HCT116 (cell line): ENCODE data around the gene RBFOX2. TPM values are rescaled to one million over a fixed set of nuclear protein-coding genes. Genes with fewer than 3 reads are reported as not detected.

Experiments used
- ATAC-seq: fragments of 200-7000 bp; cut with Tn5 transposase; 2 replicates; pipeline ENCODE4 v1.9.1; 2020; ENCODE audit warnings: mild to moderate bottlenecking, moderate library complexity
- BruUV-seq: library from RNA; stranded (reverse); fragments of 400-500 nt; replicated peaks from 2 replicates; lab custom pipeline; 2021; lab: Mats Ljungman, UMichigan
- CTCF ChIA-PET: fragments of 300-600 bp; sonication (Branson Sonifier 250); formaldehyde crosslinking; loops from one replicate; lab custom pipeline; 2021; ENCODE audit warnings: antibody characterized with exemption; lab: Charles Lee
- POLR2A ChIA-PET: fragments of 300-600, 350-600 bp; sonication (Branson Sonifier 250); formaldehyde crosslinking; loops from one replicate; lab custom pipeline; 2021; ENCODE audit warnings: antibody characterized with exemption; lab: Charles Lee
- RAD21 ChIA-PET, 2 experiments: fragments of 300-600 bp; sonication (Branson Sonifier 250); formaldehyde crosslinking; loops; one replicate each; lab custom pipeline; 2023; ENCODE audit warnings: low total read pairs in 2 of 2; ENCODE audit not compliant: uncharacterized antibody in 2 of 2, unreplicated experiment in 2 of 2, low non-redundant PET in 1 of 2; lab: Charles Lee
- DNase-seq: peaks from one replicate; pipeline ENCODE4 v3.0.0-alpha.2; 2010; ENCODE audit warnings: low read depth, low spot score
- H2AFZ ChIP-seq: fragments of 200-600 bp; shearing (Covaris generic), sonication (generic); 2 replicates; pipeline ENCODE4 v1.6.1; 2017; ENCODE audit warnings: low read depth, mixed run types, mixed read lengths, antibody characterized with exemption, low read length; ENCODE audit not compliant: poor library complexity, severe bottlenecking
- H3K27ac ChIP-seq: 2 replicates; pipeline ENCODE4 v1.5.1; 2012; ENCODE audit warnings: low read depth, low read length
- H3K27me3 ChIP-seq: fragments of 200-600 bp; sonication (generic); 2 replicates; pipeline ENCODE4 v1.6.1; 2016; ENCODE audit warnings: mixed run types, low read length, mixed read lengths; ENCODE audit not compliant: insufficient read depth
- H3K36me3 ChIP-seq, 2 experiments: fragments of 200-500 bp in 1 of 2; fragments of 200-600 bp in 1 of 2; sonication (Bioruptor generic) in 1 of 2; sonication (generic) in 1 of 2; 2 replicates each; pipeline versions ENCODE4 v1.5.1 to v1.6.1; 2014 to 2016; ENCODE audit warnings: low read length in 2 of 2, inconsistent platforms in 1 of 2, mixed read lengths in 1 of 2, mixed run types in 1 of 2; ENCODE audit not compliant: insufficient read depth in 2 of 2, control insufficient read depth in 1 of 2
- H3K4me1 ChIP-seq, 2 experiments: fragments of 200-600 bp in 1 of 2; sonication (generic) in 1 of 2; 2 replicates each; pipeline versions ENCODE4 v1.5.1 to v1.6.1; 2012 to 2017; ENCODE audit warnings: low read length in 2 of 2, inconsistent platforms in 1 of 2, mild to moderate bottlenecking in 1 of 2, mixed read lengths in 1 of 2, mixed run types in 1 of 2, moderate library complexity in 1 of 2; ENCODE audit not compliant: insufficient read depth in 2 of 2, control insufficient read depth in 1 of 2
- H3K4me2 ChIP-seq: fragments of 200-600 bp; sonication (generic); 2 replicates; pipeline ENCODE4 v1.6.1; 2017; ENCODE audit warnings: mixed run types, low read length, mixed read lengths
- H3K4me3 ChIP-seq, 2 experiments: fragments of 200-600 bp in 1 of 2; sonication (generic) in 1 of 2; replicated peaks in 1 of 2; 2 replicates each; pipeline ENCODE4 v1.5.1; 2011 to 2016; ENCODE audit warnings: low read length in 2 of 2, control low read depth in 1 of 2, low read depth in 1 of 2, mild to moderate bottlenecking in 1 of 2, mixed read lengths in 1 of 2, mixed run types in 1 of 2
- H3K79me2 ChIP-seq: fragments of 200-600 bp; sonication (generic); 2 replicates; pipeline ENCODE4 v1.6.1; 2017; ENCODE audit warnings: mild to moderate bottlenecking, mixed run types, low read length, moderate library complexity, mixed read lengths; ENCODE audit not compliant: insufficient read depth
- H3K9ac ChIP-seq: fragments of 200-600 bp; sonication (generic); 2 replicates; pipeline ENCODE4 v1.6.1; 2016; ENCODE audit warnings: low read length, mixed read lengths
- H3K9me2 ChIP-seq: fragments of 200-600 bp; sonication (generic), shearing (Covaris generic); 2 replicates; pipeline ENCODE4 v1.6.1; 2017; ENCODE audit warnings: mixed run types, mild to moderate bottlenecking, moderate library complexity; ENCODE audit not compliant: insufficient read depth
- H3K9me3 ChIP-seq, 2 experiments: fragments of 200-500 bp in 1 of 2; fragments of 200-600 bp in 1 of 2; sonication (Bioruptor generic) in 1 of 2; sonication (generic) in 1 of 2; 2 replicates each; pipeline ENCODE4 v1.6.1; 2014 to 2017; ENCODE audit warnings: low read length in 2 of 2, mixed read lengths in 2 of 2, inconsistent platforms in 1 of 2, low read depth in 1 of 2, mild to moderate bottlenecking in 1 of 2, mixed run types in 1 of 2, moderate library complexity in 1 of 2; ENCODE audit not compliant: control insufficient read depth in 1 of 2, insufficient read depth in 1 of 2
- H4K20me1 ChIP-seq: fragments of 200-600 bp; sonication (generic), shearing (Covaris generic); 2 replicates; pipeline ENCODE4 v1.6.1; 2017; ENCODE audit warnings: mixed run types, mild to moderate bottlenecking, moderate library complexity; ENCODE audit not compliant: insufficient read depth
- CBX3 ChIP-seq: IDR thresholded peaks from 2 replicates; pipeline ENCODE4 v1.6.1; 2012; ENCODE audit warnings: low read depth
- CEBPB ChIP-seq: IDR thresholded peaks from 2 replicates; pipeline ENCODE4 v1.6.1; 2012; ENCODE audit warnings: low read depth
- CTCF ChIP-seq, 3 experiments: fragments of 200-600 bp in 1 of 3; sonication (generic) in 1 of 3; IDR thresholded peaks in 2 of 3; conservative IDR thresholded peaks in 1 of 3; 2 replicates each; pipeline ENCODE4 v1.5.1; 2012 to 2017; ENCODE audit warnings: low read depth in 2 of 3, low read length in 2 of 3, antibody characterized with exemption in 1 of 3, borderline replicate concordance in 1 of 3, control low read depth in 1 of 3, mild to moderate bottlenecking in 1 of 3, mixed read lengths in 1 of 3, mixed run types in 1 of 3, moderate library complexity in 1 of 3; ENCODE audit not compliant: insufficient read depth in 1 of 3
- EGR1 ChIP-seq: IDR thresholded peaks from 2 replicates; pipeline ENCODE4 v1.6.1; 2012; ENCODE audit warnings: low read depth
- ELF1 ChIP-seq: IDR thresholded peaks from 2 replicates; pipeline ENCODE4 v1.6.1; 2012; ENCODE audit warnings: low read depth, borderline replicate concordance
- EZH2 ChIP-seq: fragments of 200-600 bp; sonication (generic); IDR thresholded peaks from 2 replicates; pipeline ENCODE4 v1.6.1; 2017; ENCODE audit warnings: antibody characterized with exemption, mixed run types
- EZH2phosphoT487 ChIP-seq: fragments of 200-600 bp; IDR thresholded peaks from 2 replicates; pipeline ENCODE4 v1.6.1; 2018; ENCODE audit warnings: antibody characterized with exemption, borderline replicate concordance
- FOSL1 ChIP-seq: IDR thresholded peaks from 2 replicates; pipeline ENCODE4 v1.6.1; 2012; ENCODE audit warnings: low read depth
- JUND ChIP-seq: IDR thresholded peaks from 2 replicates; pipeline ENCODE4 v1.6.1; 2012
- POLR2A ChIP-seq: IDR thresholded peaks from 2 replicates; pipeline ENCODE4 v1.7.0; 2011; ENCODE audit warnings: borderline replicate concordance; ENCODE audit not compliant: insufficient read depth, insufficient read length; ENCODE audit errors: extremely low read depth
- POLR2AphosphoS5 ChIP-seq: IDR thresholded peaks from 2 replicates; pipeline ENCODE4 v1.6.1; 2011; ENCODE audit warnings: mild to moderate bottlenecking, low read depth, low read length, moderate library complexity
- RAD21 ChIP-seq: IDR thresholded peaks from 2 replicates; pipeline ENCODE4 v1.6.1; 2012; ENCODE audit warnings: low read depth, mild to moderate bottlenecking
- REST ChIP-seq: IDR thresholded peaks from 2 replicates; pipeline ENCODE4 v1.6.1; 2012; ENCODE audit warnings: low read depth
- TCF7L2 ChIP-seq: IDR thresholded peaks from 2 replicates; pipeline ENCODE4 v1.7.0; 2011; ENCODE audit warnings: borderline replicate concordance, inconsistent platforms; ENCODE audit not compliant: insufficient read depth, insufficient read length; ENCODE audit errors: extremely low read depth
- YY1 ChIP-seq: IDR thresholded peaks from 2 replicates; pipeline ENCODE4 v1.6.1; 2011; ENCODE audit warnings: low read length, low read depth, moderate library complexity, mild to moderate bottlenecking; ENCODE audit not compliant: insufficient replicate concordance; ENCODE audit errors: extremely low read depth
- ZNF274 ChIP-seq: fragments of 200-500 bp; sonication (Bioruptor generic); IDR thresholded peaks from 2 replicates; pipeline ENCODE4 v1.6.1; 2014; ENCODE audit warnings: mild to moderate bottlenecking, low read depth, low read length, inconsistent platforms
- intact Hi-C: fragments of 100-400 bp; cut with micrococcal nuclease; formaldehyde crosslinking; loops from 2 replicates; pipeline ENCODE4 v1.10.0; 2022
- total RNA-seq: library from RNA; stranded (reverse); gene quantifications from one replicate; pipeline ENCODE4 v1.2.1, GENCODE V29; 2021; ENCODE audit not compliant: unreplicated experiment

RBFOX2 gene
- total RNA-seq, 1 experiment from 2014 or later: 83.9 TPM

GRCh38 chr22:35887296-35887875 lies 141.2 kb downstream of the RBFOX2 start:
- Histone ChIP-seq H3K4me1 (peaks cover 23 to 44% of the 10 kb centered on the region in 2 experiments), H3K27ac (peak overlapping the region; percentile 12; the same call in 1 of the 2 replicates), H3K4me2 (peak overlapping the region; percentile 11), H3K79me2 (peaks cover 56% of the 10 kb centered on the region), H3K9ac (no peak overlapping the region), H3K9me3 (no peaks in the 10 kb centered on the region), H3K27me3 (no peaks in the 10 kb centered on the region), H4K20me1 (no peaks in the 10 kb centered on the region), H3K4me3 (no peak overlapping the region), H2AFZ (no peak overlapping the region), H3K36me3 (no peaks in the 10 kb centered on the region), H3K9me2 (no peaks in the 10 kb centered on the region)
- DNase-seq (no peak), ATAC-seq (no peak; the same call in 1 of the 2 replicates)
- POLR2A ChIA-PET: no interaction called here
- no peak for TF ChIP-seq POLR2AphosphoS5
- 0 out of 2 replicates have a peak, but pooled peaks have one; percentile 15 for TF ChIP-seq JUND
- intact Hi-C loops: no loop called here
- CTCF ChIA-PET: no interaction called here
- RAD21 ChIA-PET: no interaction called here
- BruUV-seq: no TSS peak

GRCh38 chr22:35886309-35886708 lies 142.3 kb downstream of the RBFOX2 start:
- no peak for ATAC-seq
- H3K79me2 ChIP-seq: peaks cover 51% of the 10 kb centered on the region

More at GRCh38 chr22:35886309-35886708, 142.3 kb downstream of the RBFOX2 start:
- intact Hi-C loops: no loop called here
- DNase-seq: no peak
- H4K20me1 ChIP-seq: no peaks in the 10 kb centered on the region
- BruUV-seq: no TSS peak
- H3K4me3 ChIP-seq: no peak overlapping the region
- peaks cover 26 to 45% of the 10 kb centered on the region in 2 experiments for H3K4me1 ChIP-seq
- ChIA-PET POLR2A (no interaction called here), CTCF (no interaction called here), RAD21 (no interaction called here)
- H3K4me2 ChIP-seq: no peak overlapping the region
- H3K36me3 ChIP-seq: no peaks in the 10 kb centered on the region
- H3K27ac ChIP-seq: no peak overlapping the region
- no peak for TF ChIP-seq CBX3
- TF ChIP-seq ZNF274: no peak
- no peak for TF ChIP-seq POLR2A
- TF ChIP-seq EZH2: no peak
- TF ChIP-seq CEBPB: no peak
- TF ChIP-seq YY1: no peak
- no peak for TF ChIP-seq EZH2phosphoT487
- no peak for TF ChIP-seq CTCF (IDR thresholded peaks at IDR 0.05 in 2 of 3, conservative IDR thresholded peaks at IDR 0.05 in 1 of 3; ENCODE audit: borderline replicate concordance in 1 of 3, insufficient read depth in 1 of 3, low read depth in 2 of 3, low read length in 2 of 3)
- no peak for TF ChIP-seq RAD21
- no peak for TF ChIP-seq ELF1
- TF ChIP-seq JUND: no peak
- TF ChIP-seq FOSL1: no peak
- no peak for TF ChIP-seq EGR1
- TF ChIP-seq REST: no peak
- no peak for TF ChIP-seq TCF7L2
- H3K27me3 ChIP-seq: no peaks in the 10 kb centered on the region
- H2AFZ ChIP-seq: no peak overlapping the region
- H3K9me2 ChIP-seq: no peaks in the 10 kb centered on the region
- H3K9me3 ChIP-seq: no peaks in the 10 kb centered on the region
- no peak overlapping the region for H3K9ac ChIP-seq
